Uterus (tissue), 2 donors: ENCODE measurements around the gene DLX6.

Experiments used
- POLR2A ChIP-seq, 2 donors: fragments of 450-650 bp; IDR thresholded peaks; one replicate each; pipeline ENCODE4 v1.6.1; 2016; ENCODE audit warnings: antibody characterized with exemption in 2 of 2, mild to moderate bottlenecking in 1 of 2, moderate library complexity in 1 of 2
- TF ChIP-seq, protein P1 (sequence below), 4 experiments: fragments of 200-600 bp in 2 of 4; fragments of 450-650 bp in 2 of 4; sonication (generic) in 2 of 4; IDR thresholded peaks; one replicate each; pipeline ENCODE4 v1.5.1; 2016 to 2019; ENCODE audit warnings: antibody characterized with exemption in 4 of 4, mild to moderate bottlenecking in 2 of 4, moderate library complexity in 1 of 4

DNA sequence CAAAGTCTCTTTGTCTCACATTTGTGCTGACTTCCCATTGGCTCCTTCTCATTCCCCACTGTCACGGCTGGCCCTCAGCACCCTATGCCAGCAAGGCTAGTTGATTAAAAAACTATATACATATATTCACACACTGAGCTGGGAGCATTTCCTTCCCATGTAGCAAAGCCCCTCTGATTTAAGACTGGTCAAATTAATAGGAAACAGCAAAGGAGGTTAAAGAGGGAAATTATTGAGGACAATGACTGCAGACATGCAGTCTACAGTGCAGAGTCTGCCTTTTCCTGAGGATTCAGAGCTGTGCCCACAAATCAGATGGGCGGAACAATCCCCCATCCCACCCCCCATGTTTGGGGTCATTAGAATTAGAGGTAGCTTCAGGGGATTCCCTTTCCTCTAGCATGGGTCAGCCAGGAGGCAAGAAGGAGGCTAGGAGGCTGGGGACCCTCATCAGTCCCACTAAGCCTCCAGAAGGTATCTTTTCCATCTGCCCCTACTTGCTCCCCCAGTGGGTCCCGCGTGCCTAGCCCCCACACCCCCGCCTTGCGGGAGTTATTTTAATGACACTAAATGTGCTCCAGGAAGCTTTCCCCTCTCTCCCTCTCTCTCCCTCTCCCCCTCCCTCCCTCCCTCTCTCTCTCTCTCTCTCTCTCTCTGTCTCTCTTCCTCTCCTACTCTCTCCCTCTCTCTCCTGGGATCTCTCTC, 9.8 kb upstream of the DLX6 start:
- TF ChIP-seq, protein P1, sequence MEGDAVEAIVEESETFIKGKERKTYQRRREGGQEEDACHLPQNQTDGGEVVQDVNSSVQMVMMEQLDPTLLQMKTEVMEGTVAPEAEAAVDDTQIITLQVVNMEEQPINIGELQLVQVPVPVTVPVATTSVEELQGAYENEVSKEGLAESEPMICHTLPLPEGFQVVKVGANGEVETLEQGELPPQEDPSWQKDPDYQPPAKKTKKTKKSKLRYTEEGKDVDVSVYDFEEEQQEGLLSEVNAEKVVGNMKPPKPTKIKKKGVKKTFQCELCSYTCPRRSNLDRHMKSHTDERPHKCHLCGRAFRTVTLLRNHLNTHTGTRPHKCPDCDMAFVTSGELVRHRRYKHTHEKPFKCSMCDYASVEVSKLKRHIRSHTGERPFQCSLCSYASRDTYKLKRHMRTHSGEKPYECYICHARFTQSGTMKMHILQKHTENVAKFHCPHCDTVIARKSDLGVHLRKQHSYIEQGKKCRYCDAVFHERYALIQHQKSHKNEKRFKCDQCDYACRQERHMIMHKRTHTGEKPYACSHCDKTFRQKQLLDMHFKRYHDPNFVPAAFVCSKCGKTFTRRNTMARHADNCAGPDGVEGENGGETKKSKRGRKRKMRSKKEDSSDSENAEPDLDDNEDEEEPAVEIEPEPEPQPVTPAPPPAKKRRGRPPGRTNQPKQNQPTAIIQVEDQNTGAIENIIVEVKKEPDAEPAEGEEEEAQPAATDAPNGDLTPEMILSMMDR (IDR thresholded peaks at IDR 0.05) = no peak
- TF ChIP-seq POLR2A (IDR thresholded peaks at IDR 0.05) = no peak
